ENCODE data around the gene CHD6.

DNA sequence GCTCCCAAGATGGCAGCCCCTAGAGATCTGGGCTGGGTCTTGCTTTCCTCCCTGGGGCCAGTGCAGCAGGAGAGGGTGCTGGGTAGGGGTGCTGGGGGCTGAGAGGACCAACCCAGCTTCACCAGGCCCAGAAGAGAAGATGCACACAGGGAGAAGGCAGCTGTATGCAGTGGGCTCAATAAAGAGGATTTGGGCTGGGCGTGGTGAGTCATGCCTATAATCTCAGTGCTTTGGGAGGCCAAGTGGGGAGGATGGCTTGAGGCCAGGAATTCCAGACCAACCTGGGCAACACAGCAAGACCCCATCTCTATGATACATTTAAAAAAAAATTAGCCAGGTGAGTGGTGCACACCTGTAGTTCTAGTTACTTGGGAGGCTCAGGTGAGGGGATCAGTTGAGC lies 225.9 kb downstream of the CHD6 start:
- TF ChIP-seq, protein P1, sequence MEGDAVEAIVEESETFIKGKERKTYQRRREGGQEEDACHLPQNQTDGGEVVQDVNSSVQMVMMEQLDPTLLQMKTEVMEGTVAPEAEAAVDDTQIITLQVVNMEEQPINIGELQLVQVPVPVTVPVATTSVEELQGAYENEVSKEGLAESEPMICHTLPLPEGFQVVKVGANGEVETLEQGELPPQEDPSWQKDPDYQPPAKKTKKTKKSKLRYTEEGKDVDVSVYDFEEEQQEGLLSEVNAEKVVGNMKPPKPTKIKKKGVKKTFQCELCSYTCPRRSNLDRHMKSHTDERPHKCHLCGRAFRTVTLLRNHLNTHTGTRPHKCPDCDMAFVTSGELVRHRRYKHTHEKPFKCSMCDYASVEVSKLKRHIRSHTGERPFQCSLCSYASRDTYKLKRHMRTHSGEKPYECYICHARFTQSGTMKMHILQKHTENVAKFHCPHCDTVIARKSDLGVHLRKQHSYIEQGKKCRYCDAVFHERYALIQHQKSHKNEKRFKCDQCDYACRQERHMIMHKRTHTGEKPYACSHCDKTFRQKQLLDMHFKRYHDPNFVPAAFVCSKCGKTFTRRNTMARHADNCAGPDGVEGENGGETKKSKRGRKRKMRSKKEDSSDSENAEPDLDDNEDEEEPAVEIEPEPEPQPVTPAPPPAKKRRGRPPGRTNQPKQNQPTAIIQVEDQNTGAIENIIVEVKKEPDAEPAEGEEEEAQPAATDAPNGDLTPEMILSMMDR (conservative IDR thresholded peaks at IDR 0.05; ENCODE audit: low read depth, low read length), result no peak
- no peak for TF ChIP-seq EZH2 (IDR thresholded peaks at IDR 0.05; ENCODE audit: borderline replicate concordance, low read depth, low read length, poor library complexity, severe bottlenecking)

Data from A673 (cell line).